Measurements from ENCODE around the gene CTIF. TPM values are rescaled to one million over a fixed set of nuclear protein-coding genes. Genes with fewer than 3 reads are reported as not detected.
A peak's percentile ranks its signal among the peaks of the same experiment; 100 is the strongest.

CTIF gene
- polyA plus RNA-seq, 1 donor from 2014 or later, result 50.2 TPM

DNA sequence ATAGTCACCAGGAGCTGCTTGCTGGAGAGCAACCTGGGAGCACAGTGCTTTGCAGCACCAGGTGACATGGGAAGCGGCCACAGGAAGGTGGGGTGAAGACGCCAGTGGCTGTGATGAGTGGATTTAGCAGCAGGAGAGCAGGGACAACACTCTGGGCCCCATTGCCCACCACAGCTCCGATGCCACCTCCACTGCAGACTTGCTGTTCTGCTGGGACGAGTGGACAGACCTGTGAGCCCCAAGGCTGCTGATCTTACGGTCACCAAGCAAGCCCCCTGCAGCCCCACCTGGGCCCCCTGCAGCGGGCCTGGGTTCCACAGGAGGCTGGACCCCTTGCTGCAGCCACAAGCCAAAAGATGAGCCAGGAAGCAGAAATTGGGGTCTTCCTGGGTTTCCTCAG, 73.7 kb downstream of the CTIF start:
- Histone ChIP-seq H3K36me3 (ENCODE audit: insufficient read depth, low read length) (no peaks in the 10 kb centered on the region), H3K4me3 (ENCODE audit: low read length) (no peak overlapping the region), H3K27ac (ENCODE audit: low read length) (no peak overlapping the region), H3K9me3 (ENCODE audit: low read length) (no peaks in the 10 kb centered on the region), H3F3A (ENCODE audit: insufficient read depth, low read length, poor library complexity, severe bottlenecking) (no peaks in the 10 kb centered on the region), H3K4me2 (ENCODE audit: low read length) (no peak overlapping the region), H2AFZ (ENCODE audit: low read depth, low read length) (no peak overlapping the region), H3K79me2 (replicated peaks; ENCODE audit: insufficient read depth, low read length) (peaks cover 16% of the 10 kb centered on the region), H3K9ac (ENCODE audit: low read length) (no peak overlapping the region), H4K20me1 (ENCODE audit: insufficient read depth) (peaks cover 4% of the 10 kb centered on the region), H3K27me3 (ENCODE audit: insufficient read depth, low read depth, low read length) (no peaks in the 10 kb centered on the region), H3K9me2 (ENCODE audit: insufficient read depth, low read length) (no peaks in the 10 kb centered on the region)
- TF ChIP-seq MXI1 (conservative IDR thresholded peaks at IDR 0.05; ENCODE audit: poor library complexity, severe bottlenecking), result no peak
- no peak for TF ChIP-seq POLR2AphosphoS5 (IDR thresholded peaks at IDR 0.05)
- no peak for TF ChIP-seq CTCF (IDR thresholded peaks at IDR 0.05; ENCODE audit: poor library complexity, severe bottlenecking)
- TF ChIP-seq EZH2 (IDR thresholded peaks at IDR 0.05; ENCODE audit: borderline replicate concordance, insufficient read depth, low read length, poor library complexity, severe bottlenecking), result no peak
- TF ChIP-seq EP300 (conservative IDR thresholded peaks at IDR 0.05; ENCODE audit: poor library complexity, severe bottlenecking), result no peak
- TF ChIP-seq SMC3 (conservative IDR thresholded peaks at IDR 0.05; ENCODE audit: poor library complexity), result no peak

GRCh38 chr18:48612917-48613316, 74.1 kb downstream of the CTIF start:
- no peak overlapping the region for H3K4me3 ChIP-seq (ENCODE audit: low read length)
- H3F3A ChIP-seq (ENCODE audit: insufficient read depth, low read length, poor library complexity, severe bottlenecking), result no peaks in the 10 kb centered on the region
- no peaks in the 10 kb centered on the region for H3K9me2 ChIP-seq (ENCODE audit: insufficient read depth, low read length)
- peak overlapping the region; percentile 39 for H3K27ac ChIP-seq (ENCODE audit: low read length)
- peaks cover 13% of the 10 kb centered on the region for H3K79me2 ChIP-seq (replicated peaks; ENCODE audit: insufficient read depth, low read length)
- no peaks in the 10 kb centered on the region for H3K27me3 ChIP-seq (ENCODE audit: insufficient read depth, low read depth, low read length)
- no peaks in the 10 kb centered on the region for H3K36me3 ChIP-seq (ENCODE audit: insufficient read depth, low read length)
- H4K20me1 ChIP-seq (ENCODE audit: insufficient read depth), result peaks cover 2% of the 10 kb centered on the region
- H3K4me2 ChIP-seq (ENCODE audit: low read length), result no peak overlapping the region
- H3K9ac ChIP-seq (ENCODE audit: low read length), result no peak overlapping the region
- TF ChIP-seq CTCF (IDR thresholded peaks at IDR 0.05; ENCODE audit: poor library complexity, severe bottlenecking), result no peak
- no peak for TF ChIP-seq REST (IDR thresholded peaks at IDR 0.05; ENCODE audit: borderline replicate concordance)
- TF ChIP-seq RAD21 (conservative IDR thresholded peaks at IDR 0.05), result no peak
- TF ChIP-seq POLR2AphosphoS5 (IDR thresholded peaks at IDR 0.05), result no peak
- TF ChIP-seq TAF1 (IDR thresholded peaks at IDR 0.05; ENCODE audit: low read depth), result no peak
- TF ChIP-seq MXI1 (conservative IDR thresholded peaks at IDR 0.05; ENCODE audit: poor library complexity, severe bottlenecking), result no peak
- TF ChIP-seq SMC3 (conservative IDR thresholded peaks at IDR 0.05; ENCODE audit: poor library complexity), result no peak
- no peak for TF ChIP-seq EP300 (conservative IDR thresholded peaks at IDR 0.05; ENCODE audit: poor library complexity, severe bottlenecking)
- no peak for TF ChIP-seq EZH2 (IDR thresholded peaks at IDR 0.05; ENCODE audit: borderline replicate concordance, insufficient read depth, low read length, poor library complexity, severe bottlenecking)
- no peaks in the 10 kb centered on the region for H3K9me3 ChIP-seq (ENCODE audit: low read length)
- no peak overlapping the region for H2AFZ ChIP-seq (ENCODE audit: low read depth, low read length)

Measured in neural cell (in vitro differentiated cells).